Progenitor cell of endocrine pancreas (in vitro differentiated cells): ENCODE results near the gene FAM117A. TPM values are rescaled to one million over a fixed set of nuclear protein-coding genes. Genes with fewer than 3 reads are reported as not detected.

Experiments
- DNase-seq: peaks from one replicate; pipeline ENCODE4 v3.0.0; 2021; ENCODE audit warnings: low spot score; ENCODE audit not compliant: unreplicated experiment
- H3K27ac Mint-ChIP-seq: 2 replicates; pipeline ENCODE4 v1.8.0; 2021; ENCODE audit warnings: mild to moderate bottlenecking, moderate library complexity, mixed read lengths
- H3K27me3 Mint-ChIP-seq: 2 replicates; pipeline ENCODE4 v1.8.0; 2021; ENCODE audit warnings: mixed read lengths
- H3K36me3 Mint-ChIP-seq: 2 replicates; pipeline ENCODE4 v1.8.0; 2022; ENCODE audit warnings: mixed read lengths; ENCODE audit not compliant: insufficient read depth
- H3K4me1 Mint-ChIP-seq: 2 replicates; pipeline ENCODE4 v1.8.0; 2021; ENCODE audit warnings: low read depth, mixed read lengths
- H3K4me3 Mint-ChIP-seq: 2 replicates; pipeline ENCODE4 v1.8.0; 2021; ENCODE audit warnings: low read depth, mild to moderate bottlenecking, moderate library complexity, mixed read lengths
- H3K9me3 Mint-ChIP-seq: 2 replicates; pipeline ENCODE4 v1.8.0; 2021; ENCODE audit warnings: low read depth, mixed read lengths
- total RNA-seq: library from RNA; stranded (reverse); gene quantifications from 2 replicates; pipeline ENCODE4 v1.2.1, GENCODE V29; 2021
- TF ChIP-seq, protein P1 (sequence below): fragments of 200-600 bp; sonication (generic); IDR thresholded peaks from one replicate; pipeline ENCODE4 v1.5.0; 2021; ENCODE audit warnings: antibody characterized with exemption, mild to moderate bottlenecking; ENCODE audit not compliant: unreplicated experiment

The FAM117A gene
- total RNA-seq, 1 donor from 2014 or later, result 20.2 TPM

DNA sequence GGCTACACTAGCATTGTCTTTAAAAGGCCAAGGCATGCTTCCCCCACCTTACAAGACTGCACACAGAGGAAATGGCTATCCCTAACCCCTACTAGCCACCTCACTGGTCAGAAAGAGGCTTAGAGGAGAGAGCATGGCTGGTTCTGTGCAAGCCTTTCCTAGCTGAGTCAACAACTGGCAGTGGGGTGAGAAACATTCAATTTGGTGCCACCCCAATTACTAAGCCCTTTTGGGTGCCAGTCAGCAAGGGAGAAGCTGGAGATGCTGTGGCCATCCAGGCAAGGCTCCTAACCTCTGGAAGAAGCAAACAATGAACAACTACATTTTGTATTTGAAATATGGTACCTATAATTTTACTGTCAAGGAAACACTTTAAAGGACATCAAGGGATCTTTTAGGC, 19.9 kb upstream of the FAM117A start:
- TF ChIP-seq, protein P1, sequence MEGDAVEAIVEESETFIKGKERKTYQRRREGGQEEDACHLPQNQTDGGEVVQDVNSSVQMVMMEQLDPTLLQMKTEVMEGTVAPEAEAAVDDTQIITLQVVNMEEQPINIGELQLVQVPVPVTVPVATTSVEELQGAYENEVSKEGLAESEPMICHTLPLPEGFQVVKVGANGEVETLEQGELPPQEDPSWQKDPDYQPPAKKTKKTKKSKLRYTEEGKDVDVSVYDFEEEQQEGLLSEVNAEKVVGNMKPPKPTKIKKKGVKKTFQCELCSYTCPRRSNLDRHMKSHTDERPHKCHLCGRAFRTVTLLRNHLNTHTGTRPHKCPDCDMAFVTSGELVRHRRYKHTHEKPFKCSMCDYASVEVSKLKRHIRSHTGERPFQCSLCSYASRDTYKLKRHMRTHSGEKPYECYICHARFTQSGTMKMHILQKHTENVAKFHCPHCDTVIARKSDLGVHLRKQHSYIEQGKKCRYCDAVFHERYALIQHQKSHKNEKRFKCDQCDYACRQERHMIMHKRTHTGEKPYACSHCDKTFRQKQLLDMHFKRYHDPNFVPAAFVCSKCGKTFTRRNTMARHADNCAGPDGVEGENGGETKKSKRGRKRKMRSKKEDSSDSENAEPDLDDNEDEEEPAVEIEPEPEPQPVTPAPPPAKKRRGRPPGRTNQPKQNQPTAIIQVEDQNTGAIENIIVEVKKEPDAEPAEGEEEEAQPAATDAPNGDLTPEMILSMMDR, result no peak
- Mint-ChIP-seq H3K27me3 (peaks cover 4% of the 10 kb centered on the region), H3K27ac (no peak overlapping the region), H3K4me1 (peaks cover 9% of the 10 kb centered on the region), H3K36me3 (no peaks in the 10 kb centered on the region), H3K9me3 (no peaks in the 10 kb centered on the region), H3K4me3 (no peak overlapping the region)
- DNase-seq, result no peak

DNA sequence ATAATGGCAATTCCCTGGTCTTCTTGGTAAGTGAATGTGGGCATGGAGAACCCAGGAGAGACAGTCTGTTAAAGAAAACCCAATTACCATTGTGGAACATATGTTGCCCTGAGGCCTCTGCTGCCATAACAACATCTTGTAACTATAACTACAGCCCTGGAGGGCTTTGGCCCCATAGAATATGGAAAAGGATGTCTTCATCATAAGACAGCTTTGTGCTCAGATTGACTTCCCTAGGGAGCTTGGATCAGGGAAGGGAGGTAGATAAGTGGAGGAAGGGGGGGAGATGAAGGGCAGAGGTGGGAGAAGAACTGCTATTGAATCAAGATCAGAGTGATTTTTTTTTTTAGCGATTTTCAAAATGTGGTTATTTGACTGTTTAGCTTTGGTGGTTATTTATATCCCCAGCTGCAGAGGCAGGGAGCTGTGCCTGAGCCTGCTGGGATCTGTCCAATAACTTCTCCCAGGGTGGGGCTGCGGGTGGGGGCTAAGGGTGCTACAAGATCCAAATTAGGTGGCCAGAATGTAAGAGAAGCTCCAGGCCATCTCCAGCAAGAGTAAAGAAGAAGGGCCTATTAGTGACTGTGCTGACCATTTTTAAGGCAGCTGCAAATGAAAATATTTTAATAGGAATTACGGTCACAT, 19.3 kb upstream of the FAM117A start:
- Mint-ChIP-seq H3K27me3 (peaks cover 7% of the 10 kb centered on the region), H3K4me3 (no peak overlapping the region), H3K4me1 (peaks cover 7% of the 10 kb centered on the region), H3K27ac (no peak overlapping the region), H3K36me3 (no peaks in the 10 kb centered on the region), H3K9me3 (no peaks in the 10 kb centered on the region)
- DNase-seq, result no peak
- TF ChIP-seq, protein P1, result no peak

DNA sequence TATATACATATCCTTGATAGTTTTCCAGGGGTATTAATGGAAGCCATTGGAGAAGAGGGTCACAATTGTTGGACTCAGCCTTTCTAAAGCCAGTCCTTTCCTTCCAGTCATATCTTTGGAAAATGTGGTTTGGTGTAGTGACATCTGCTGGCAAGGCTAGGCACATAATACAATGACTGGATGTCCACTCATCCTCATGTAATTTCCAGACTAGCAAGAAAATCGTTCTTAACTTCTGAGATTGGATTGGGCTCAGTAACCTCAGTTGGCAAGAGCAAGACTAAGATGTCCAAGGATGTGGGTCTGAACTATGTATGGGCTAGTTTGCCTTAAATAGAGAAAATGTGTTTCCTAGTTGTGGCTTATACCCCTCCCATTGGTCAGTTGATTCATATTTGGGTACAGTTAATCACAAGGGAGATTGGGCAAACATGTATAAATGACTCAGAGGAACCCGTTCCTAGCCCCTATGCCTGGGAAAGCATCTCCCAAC, 15.9 kb upstream of the FAM117A start:
- TF ChIP-seq, protein P1, result peak; percentile 34
- no peaks in the 10 kb centered on the region for H3K9me3 Mint-ChIP-seq
- no peak for DNase-seq
- H3K27me3 Mint-ChIP-seq, result peaks cover 9% of the 10 kb centered on the region
- H3K4me1 Mint-ChIP-seq, result no peaks in the 10 kb centered on the region
- no peak overlapping the region for H3K4me3 Mint-ChIP-seq
- no peaks in the 10 kb centered on the region for H3K36me3 Mint-ChIP-seq
- H3K27ac Mint-ChIP-seq, result no peak overlapping the region

DNA sequence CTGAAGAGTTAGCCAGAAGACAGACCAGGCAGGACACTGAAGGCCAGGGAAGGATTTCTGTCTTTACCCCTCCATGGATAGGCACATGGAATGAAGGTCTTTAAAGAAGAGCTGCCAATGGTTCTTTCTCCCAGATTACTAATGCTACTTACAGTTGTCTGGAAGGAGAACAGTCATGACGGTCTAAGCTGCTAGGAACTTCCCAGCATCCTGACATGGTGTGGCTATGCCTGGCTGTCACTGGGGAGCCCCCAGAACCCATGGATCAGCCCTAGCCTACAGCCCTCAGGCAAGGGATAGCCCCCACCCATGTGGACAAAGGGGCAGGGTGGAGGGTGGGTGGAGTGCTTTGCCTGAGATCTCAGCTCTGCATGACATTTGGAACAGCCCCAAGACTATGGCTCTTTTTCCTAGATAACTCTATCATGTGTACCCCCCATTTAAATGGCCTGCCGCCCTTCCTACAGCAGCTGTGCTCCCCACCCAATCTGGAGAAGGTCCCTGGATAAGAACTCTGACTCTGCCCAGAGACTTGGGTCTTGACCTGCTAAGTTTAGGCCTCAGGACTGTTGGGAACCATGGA, 15.3 kb upstream of the FAM117A start:
- TF ChIP-seq, protein P1, result no peak
- peaks cover 9% of the 10 kb centered on the region for H3K27me3 Mint-ChIP-seq
- H3K4me3 Mint-ChIP-seq, result no peak overlapping the region
- no peaks in the 10 kb centered on the region for H3K4me1 Mint-ChIP-seq
- no peak overlapping the region for H3K27ac Mint-ChIP-seq
- no peaks in the 10 kb centered on the region for H3K36me3 Mint-ChIP-seq
- no peaks in the 10 kb centered on the region for H3K9me3 Mint-ChIP-seq
- DNase-seq, result no peak

DNA sequence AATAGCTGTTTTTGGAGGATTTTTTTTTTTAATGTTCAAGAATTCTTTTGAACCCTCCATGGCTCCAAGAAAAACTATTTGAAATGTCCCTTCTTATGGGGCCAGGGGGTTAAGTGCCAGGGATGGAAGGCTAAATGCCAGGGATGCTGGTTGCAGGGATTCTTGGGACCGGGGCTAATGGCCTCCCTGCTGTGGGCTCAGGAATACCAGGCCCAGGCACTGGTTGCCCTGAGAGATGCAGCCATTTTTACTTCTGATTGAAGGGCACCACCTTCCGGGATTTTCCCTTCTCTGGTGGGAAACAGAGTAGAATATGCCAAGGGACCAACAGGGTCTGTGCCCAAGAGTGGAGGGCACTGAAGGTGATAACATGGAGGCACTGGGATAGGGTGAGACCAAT, 13.6 kb upstream of the FAM117A start:
- Mint-ChIP-seq H3K9me3 (no peaks in the 10 kb centered on the region), H3K27me3 (peaks cover 9% of the 10 kb centered on the region), H3K4me3 (no peak overlapping the region), H3K36me3 (no peaks in the 10 kb centered on the region), H3K27ac (no peak overlapping the region), H3K4me1 (no peaks in the 10 kb centered on the region)
- TF ChIP-seq, protein P1, result no peak
- DNase-seq, result no peak
